ENCODE measurements around the gene ST6GALNAC1. TPM values are rescaled to one million over a fixed set of nuclear protein-coding genes. Genes with fewer than 3 reads are reported as not detected.

The ST6GALNAC1 gene
- total RNA-seq, 1 donor from 2014 or later = not detected

DNA sequence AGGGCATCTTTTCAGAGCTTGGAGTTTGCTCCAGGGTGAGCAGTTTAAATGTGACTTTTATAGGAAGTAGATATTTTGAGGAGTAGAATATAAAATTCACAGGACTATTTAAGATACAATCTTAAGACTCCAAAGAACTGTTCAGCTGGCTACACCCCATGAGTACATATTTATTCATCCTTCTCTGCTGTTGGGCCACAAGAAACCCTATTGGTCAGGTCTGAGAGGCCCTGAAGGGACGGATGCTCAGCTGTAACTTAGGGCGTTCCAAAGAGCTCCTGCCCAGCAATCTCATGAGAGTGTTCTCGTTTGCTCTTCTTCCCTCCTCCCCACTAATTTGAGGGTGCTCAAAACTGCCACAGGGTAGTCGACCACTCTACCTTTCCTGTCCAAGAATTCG is 65.2 kb downstream of the ST6GALNAC1 start:
- Mint-ChIP-seq H3K36me3 (ENCODE audit: unreplicated experiment) (no peaks in the 10 kb centered on the region), H3K4me3 (ENCODE audit: unreplicated experiment) (no peak overlapping the region), H3K27ac (ENCODE audit: unreplicated experiment) (no peak overlapping the region), H3K27me3 (ENCODE audit: unreplicated experiment) (no peaks in the 10 kb centered on the region), H3K9me3 (ENCODE audit: unreplicated experiment) (no peaks in the 10 kb centered on the region), H3K4me1 (ENCODE audit: unreplicated experiment) (peaks cover 25% of the 10 kb centered on the region)
- no peak for DNase-seq (ENCODE audit: extremely low spot score, unreplicated experiment)
- TF ChIP-seq, protein P1, sequence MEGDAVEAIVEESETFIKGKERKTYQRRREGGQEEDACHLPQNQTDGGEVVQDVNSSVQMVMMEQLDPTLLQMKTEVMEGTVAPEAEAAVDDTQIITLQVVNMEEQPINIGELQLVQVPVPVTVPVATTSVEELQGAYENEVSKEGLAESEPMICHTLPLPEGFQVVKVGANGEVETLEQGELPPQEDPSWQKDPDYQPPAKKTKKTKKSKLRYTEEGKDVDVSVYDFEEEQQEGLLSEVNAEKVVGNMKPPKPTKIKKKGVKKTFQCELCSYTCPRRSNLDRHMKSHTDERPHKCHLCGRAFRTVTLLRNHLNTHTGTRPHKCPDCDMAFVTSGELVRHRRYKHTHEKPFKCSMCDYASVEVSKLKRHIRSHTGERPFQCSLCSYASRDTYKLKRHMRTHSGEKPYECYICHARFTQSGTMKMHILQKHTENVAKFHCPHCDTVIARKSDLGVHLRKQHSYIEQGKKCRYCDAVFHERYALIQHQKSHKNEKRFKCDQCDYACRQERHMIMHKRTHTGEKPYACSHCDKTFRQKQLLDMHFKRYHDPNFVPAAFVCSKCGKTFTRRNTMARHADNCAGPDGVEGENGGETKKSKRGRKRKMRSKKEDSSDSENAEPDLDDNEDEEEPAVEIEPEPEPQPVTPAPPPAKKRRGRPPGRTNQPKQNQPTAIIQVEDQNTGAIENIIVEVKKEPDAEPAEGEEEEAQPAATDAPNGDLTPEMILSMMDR (IDR thresholded peaks at IDR 0.05) = no peak

DNA sequence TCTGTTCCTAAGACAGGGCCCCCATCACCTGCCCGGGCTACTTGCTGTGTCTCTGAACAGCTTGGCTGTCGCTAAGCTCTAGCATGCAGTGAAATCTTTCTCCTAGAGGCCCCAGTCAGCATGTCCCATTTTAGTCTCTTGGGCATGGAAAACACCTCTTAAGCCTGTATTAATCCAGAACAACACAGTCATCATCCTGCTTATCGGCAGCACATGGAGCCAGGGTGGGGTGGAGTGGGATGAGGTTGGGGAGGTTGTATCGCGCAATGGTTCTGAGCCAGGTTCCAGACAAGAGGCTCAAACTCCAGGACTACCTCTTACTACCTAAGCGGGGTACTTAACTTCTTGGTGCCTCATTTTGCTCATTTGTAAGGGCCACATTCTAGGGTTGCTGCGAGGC is 65.7 kb downstream of the ST6GALNAC1 start:
- H3K4me1 Mint-ChIP-seq (ENCODE audit: unreplicated experiment) = peaks cover 25% of the 10 kb centered on the region
- H3K27ac Mint-ChIP-seq (ENCODE audit: unreplicated experiment) = no peak overlapping the region
- H3K9me3 Mint-ChIP-seq (ENCODE audit: unreplicated experiment) = no peaks in the 10 kb centered on the region
- no peak overlapping the region for H3K4me3 Mint-ChIP-seq (ENCODE audit: unreplicated experiment)
- DNase-seq (ENCODE audit: extremely low spot score, unreplicated experiment) = no peak
- no peaks in the 10 kb centered on the region for H3K36me3 Mint-ChIP-seq (ENCODE audit: unreplicated experiment)
- TF ChIP-seq, protein P1 (IDR thresholded peaks at IDR 0.05) = no peak
- H3K27me3 Mint-ChIP-seq (ENCODE audit: unreplicated experiment) = no peaks in the 10 kb centered on the region

DNA sequence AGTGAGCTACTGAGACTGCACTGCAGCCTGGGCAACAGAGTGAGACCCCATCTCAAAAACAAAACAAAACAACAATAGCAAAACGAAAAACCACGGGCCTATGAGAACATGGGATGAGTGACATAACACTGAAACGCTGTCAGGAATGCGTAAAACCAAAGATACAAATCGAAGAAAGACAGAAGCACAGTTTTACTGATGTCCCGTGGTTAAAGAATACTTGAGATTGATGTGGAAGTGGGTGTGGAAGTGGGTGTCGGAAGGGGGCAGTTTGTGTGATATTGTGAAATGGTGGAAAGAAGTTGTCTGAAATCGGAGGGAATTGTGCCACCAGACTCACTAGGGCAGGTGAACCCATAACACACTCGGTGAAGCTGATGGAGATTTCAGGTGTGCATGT is 67.4 kb downstream of the ST6GALNAC1 start:
- H3K27me3 Mint-ChIP-seq (ENCODE audit: unreplicated experiment) = no peaks in the 10 kb centered on the region
- peaks cover 18% of the 10 kb centered on the region for H3K4me1 Mint-ChIP-seq (ENCODE audit: unreplicated experiment)
- no peak overlapping the region for H3K4me3 Mint-ChIP-seq (ENCODE audit: unreplicated experiment)
- no peaks in the 10 kb centered on the region for H3K9me3 Mint-ChIP-seq (ENCODE audit: unreplicated experiment)
- H3K36me3 Mint-ChIP-seq (ENCODE audit: unreplicated experiment) = no peaks in the 10 kb centered on the region
- TF ChIP-seq, protein P1 (IDR thresholded peaks at IDR 0.05) = no peak
- no peak overlapping the region for H3K27ac Mint-ChIP-seq (ENCODE audit: unreplicated experiment)
- DNase-seq (ENCODE audit: extremely low spot score, unreplicated experiment) = no peak

GRCh38 chr17:76575570-76575969 is 68.0 kb downstream of the ST6GALNAC1 start:
- Mint-ChIP-seq H3K9me3 (ENCODE audit: unreplicated experiment) (no peaks in the 10 kb centered on the region), H3K36me3 (ENCODE audit: unreplicated experiment) (no peaks in the 10 kb centered on the region), H3K27ac (ENCODE audit: unreplicated experiment) (no peak overlapping the region), H3K27me3 (ENCODE audit: unreplicated experiment) (no peaks in the 10 kb centered on the region), H3K4me3 (ENCODE audit: unreplicated experiment) (no peak overlapping the region), H3K4me1 (ENCODE audit: unreplicated experiment) (peaks cover 12% of the 10 kb centered on the region)
- no peak for DNase-seq (ENCODE audit: extremely low spot score, unreplicated experiment)
- TF ChIP-seq, protein P1 (IDR thresholded peaks at IDR 0.05) = no peak

Other genes with a start within 250 kb of the ST6GALNAC1 start
- 30.7 and 32.4 TPM in 2 replicates for gene UBE2O, start 190.6 kb downstream of the ST6GALNAC1 start, total RNA-seq
- gene AANAT, start 176.2 kb downstream of the ST6GALNAC1 start, total RNA-seq = not detected in 2 replicates
- gene RHBDF2, start 142.3 kb downstream of the ST6GALNAC1 start, total RNA-seq = 14.5 and 17.5 TPM in 2 replicates
- 8.6 and 9.1 TPM in 2 replicates for gene CYGB, start 106.0 kb downstream of the ST6GALNAC1 start, total RNA-seq
- gene PRCD, start 103.7 kb downstream of the ST6GALNAC1 start, total RNA-seq = 1.3 and 1.4 TPM in 2 replicates
- gene ST6GALNAC2, start 57.9 kb downstream of the ST6GALNAC1 start, total RNA-seq = 1.9 and 3.3 TPM in 2 replicates
- 183 and 187 TPM in 2 replicates for gene MXRA7, start 67.2 kb upstream of the ST6GALNAC1 start, total RNA-seq
- gene JMJD6, start 82.8 kb upstream of the ST6GALNAC1 start, total RNA-seq = 16.8 and 22.7 TPM in 2 replicates
- gene METTL23, start 83.1 kb upstream of the ST6GALNAC1 start, total RNA-seq = 35.7 and 36.3 TPM in 2 replicates
- gene SRSF2, start 93.6 kb upstream of the ST6GALNAC1 start, total RNA-seq = 137 and 145 TPM in 2 replicates
- gene MFSD11, start 94.4 kb upstream of the ST6GALNAC1 start, total RNA-seq = 33.0 and 34.7 TPM in 2 replicates
- 0.40 and 0.55 TPM in 2 replicates for gene MGAT5B, start 224.6 kb upstream of the ST6GALNAC1 start, total RNA-seq